Prostate gland (tissue), 2 donors: Measurements from ENCODE around the gene HBA1.

ENCODE experiments used
- CTCF ChIP-seq, 4 experiments: fragments of 200-600 bp in 2 of 4; fragments of 450-650 bp in 2 of 4; sonication (generic) in 2 of 4; IDR thresholded peaks; 1 replicate in 3 of 4; 2 replicates in 1 of 4; pipeline ENCODE4 v1.5.1; 2016 to 2019; ENCODE audit warnings: antibody characterized with exemption in 4 of 4, mild to moderate bottlenecking in 2 of 4, moderate library complexity in 2 of 4
- POLR2A ChIP-seq: fragments of 450-650 bp; IDR thresholded peaks from one replicate; pipeline ENCODE4 v1.6.1; 2016; ENCODE audit warnings: antibody characterized with exemption, mild to moderate bottlenecking
- POLR2AphosphoS5 ChIP-seq: sonication (generic); formaldehyde crosslinking; IDR thresholded peaks from one replicate; pipeline ENCODE4 v1.6.1; 2017; ENCODE audit warnings: antibody characterized with exemption

GRCh38 chr16:203246-203645, 26.8 kb downstream of the HBA1 start:
- TF ChIP-seq CTCF (IDR thresholded peaks at IDR 0.05), result no peak
- no peak for TF ChIP-seq POLR2A
- TF ChIP-seq POLR2AphosphoS5, result no peak
